ENCODE data around the gene SENP3.
"Not testable (repeated sequence)": the region's sequence is repeated elsewhere in the genome, so short reads cannot be mapped to it uniquely, and the experiment has no call there.

The SENP3 gene

GRCh38 chr17:7597561-7597960 lies 35.8 kb downstream of the SENP3 start:
- not testable (repeated sequence) for DNase-seq (ENCODE audit: low read depth)

GRCh38 chr17:7606280-7606679 lies 44.6 kb downstream of the SENP3 start:
- no peak for DNase-seq (ENCODE audit: low read depth)

GRCh38 chr17:7610641-7611040 lies 48.9 kb downstream of the SENP3 start:
- no peak for DNase-seq (ENCODE audit: low read depth)

GRCh38 chr17:7611635-7612293 lies 50.0 kb downstream of the SENP3 start:
- DNase-seq (ENCODE audit: low read depth), result no peak

- peak; percentile 29 for DNase-seq (ENCODE audit: low read depth)
Measured at GRCh38 chr17:7612294-7612640, 50.5 kb downstream of the SENP3 start.

GRCh38 chr17:7613769-7614424 lies 52.2 kb downstream of the SENP3 start:
- no peak for DNase-seq (ENCODE audit: low read depth)

- peak; percentile 100 for DNase-seq (ENCODE audit: low read depth)
Measured at GRCh38 chr17:7614425-7615264, 52.9 kb downstream of the SENP3 start, which contains the start of gene FXR2. Gene FXR2 (minus strand): TSS chr17:7614897. CDS start chr17:7614532, 365 bp downstream.

- no peak for DNase-seq (ENCODE audit: low read depth)
Measured at GRCh38 chr17:7615265-7615747, 53.6 kb downstream of the SENP3 start.

GRCh38 chr17:7618608-7619007 lies 56.9 kb downstream of the SENP3 start:
- no peak for DNase-seq (ENCODE audit: low read depth)

- DNase-seq (ENCODE audit: low read depth), result no peak
Measured at GRCh38 chr17:7620835-7621234, 59.1 kb downstream of the SENP3 start.

Measured in fibroblast of gingiva (primary cell).